Breast epithelium (tissue), 3 donors: ENCODE measurements around the gene EZH1.

ENCODE experiments used
- CTCF ChIP-seq, 3 donors: fragments of 450-650 bp; IDR thresholded peaks; one replicate each; pipeline ENCODE4 v1.5.1; 2016 to 2017; ENCODE audit warnings: antibody characterized with exemption in 3 of 3, mild to moderate bottlenecking in 3 of 3, moderate library complexity in 3 of 3
- POLR2A ChIP-seq: fragments of 450-650 bp; IDR thresholded peaks from one replicate; pipeline ENCODE4 v1.6.1; 2016; ENCODE audit warnings: antibody characterized with exemption, mild to moderate bottlenecking, moderate library complexity

GRCh38 chr17:42665581-42666001 lies 79.2 kb downstream of the EZH1 start:
- TF ChIP-seq CTCF (IDR thresholded peaks at IDR 0.05) (no peak), POLR2A (no peak)
